Fibroblast of skin of right quadriceps (primary cell): Measurements from ENCODE around the gene ODAM.
"Not testable (repeated sequence)": the region's sequence is repeated elsewhere in the genome, so short reads cannot be mapped to it uniquely, and the experiment has no call there.

Experiments
- DNase-seq: peaks from one replicate; pipeline ENCODE4 v3.0.0-alpha.2; 2013

The ODAM gene

GRCh38 chr4:70195425-70195824, at the start of gene ODAM:
Gene ODAM (plus strand): TSS chr4:70195725. CDS start chr4:70196544, 819 bp downstream.
- DNase-seq = no peak

- DNase-seq = no peak
Observed at GRCh38 chr4:70151271-70151670, 44.3 kb upstream of the ODAM start.

GRCh38 chr4:70152088-70152487, 43.4 kb upstream of the ODAM start:
- DNase-seq = no peak

- no peak for DNase-seq
Observed at GRCh38 chr4:70153937-70154336, 41.6 kb upstream of the ODAM start, which contains the start of gene PRR27. Gene PRR27 (plus strand): TSS chr4:70154237. CDS start chr4:70154376, 139 bp downstream.

GRCh38 chr4:70158576-70158975, 36.9 kb upstream of the ODAM start:
- DNase-seq = no peak

- DNase-seq = no peak
Observed at GRCh38 chr4:70177090-70177489, 18.4 kb upstream of the ODAM start.

- DNase-seq = no peak
Observed at GRCh38 chr4:70178075-70178660, 17.4 kb upstream of the ODAM start.

- no peak for DNase-seq
Observed at GRCh38 chr4:70179811-70180210, 15.7 kb upstream of the ODAM start.

GRCh38 chr4:70181864-70182263, 13.7 kb upstream of the ODAM start:
- no peak for DNase-seq

- no peak for DNase-seq
Observed at GRCh38 chr4:70182517-70183167, 12.9 kb upstream of the ODAM start.

GRCh38 chr4:70183168-70183939, 12.2 kb upstream of the ODAM start:
- peak; percentile 38 for DNase-seq

GRCh38 chr4:70183940-70184246, 11.6 kb upstream of the ODAM start:
- DNase-seq = no peak

- no peak for DNase-seq
Observed at GRCh38 chr4:70187216-70187615, 8.3 kb upstream of the ODAM start.

GRCh38 chr4:70190579-70190978, 4.9 kb upstream of the ODAM start:
- no peak for DNase-seq

GRCh38 chr4:70191647-70192046, 3.9 kb upstream of the ODAM start:
- DNase-seq = no peak

- no peak for DNase-seq
Observed at GRCh38 chr4:70192895-70193294, 2.6 kb upstream of the ODAM start.

- DNase-seq = no peak
Observed at GRCh38 chr4:70196857-70197256, 1.3 kb downstream of the ODAM start.

- DNase-seq = no peak
Observed at GRCh38 chr4:70197842-70198241, 2.3 kb downstream of the ODAM start.

- DNase-seq = no peak
Observed at GRCh38 chr4:70203601-70204000, 8.1 kb downstream of the ODAM start.

- not testable (repeated sequence) for DNase-seq
Observed at GRCh38 chr4:70212752-70213151, 17.2 kb downstream of the ODAM start.

GRCh38 chr4:70216109-70216508, 20.6 kb downstream of the ODAM start:
- not testable (repeated sequence) for DNase-seq

- not testable (repeated sequence) for DNase-seq
Observed at GRCh38 chr4:70216550-70216949, 21.0 kb downstream of the ODAM start.

- not testable (repeated sequence) for DNase-seq
Observed at GRCh38 chr4:70221389-70221788, 25.9 kb downstream of the ODAM start.

GRCh38 chr4:70221818-70222217, 26.3 kb downstream of the ODAM start:
- not testable (repeated sequence) for DNase-seq
